ENCODE results near the gene ZNF44.

DNA sequence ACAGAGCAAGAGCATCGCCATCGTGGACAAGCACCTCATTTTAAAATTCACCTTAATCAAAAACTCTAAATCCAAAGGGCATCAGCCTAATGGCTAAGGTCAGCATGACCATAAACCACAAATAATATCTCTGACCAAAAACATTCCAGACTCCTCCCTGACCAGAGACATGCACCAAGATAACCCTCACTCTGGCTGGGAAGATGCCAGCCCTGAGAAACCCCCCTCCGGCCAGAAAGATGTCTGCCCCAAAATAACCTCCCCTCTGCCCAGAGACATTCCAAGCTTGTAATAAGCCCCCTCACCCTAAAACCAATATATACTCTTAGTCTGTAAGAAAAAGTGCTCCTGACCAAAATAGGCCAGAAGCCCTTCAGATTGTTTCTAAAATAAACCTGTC is 61.7 kb downstream of the ZNF44 start:
- TF ChIP-seq EZH2 (IDR thresholded peaks at IDR 0.05; ENCODE audit: insufficient read depth, poor library complexity, severe bottlenecking) (no peak), EZH2phosphoT487 (IDR thresholded peaks at IDR 0.05; ENCODE audit: insufficient read depth, low read depth) (no peak)

All from GM23248 (cell line).